GM21367 (cell line): ENCODE data around the gene EXOC3.
"Not testable (repeated sequence)": the region's sequence is repeated elsewhere in the genome, so short reads cannot be mapped to it uniquely, and the experiment has no call there.

Source experiments
- ATAC-seq: cut with Tn5 transposase; IDR thresholded peaks from one replicate; pipeline ENCODE4 v1.9.1; 2021; ENCODE audit not compliant: unreplicated experiment

The EXOC3 gene

DNA sequence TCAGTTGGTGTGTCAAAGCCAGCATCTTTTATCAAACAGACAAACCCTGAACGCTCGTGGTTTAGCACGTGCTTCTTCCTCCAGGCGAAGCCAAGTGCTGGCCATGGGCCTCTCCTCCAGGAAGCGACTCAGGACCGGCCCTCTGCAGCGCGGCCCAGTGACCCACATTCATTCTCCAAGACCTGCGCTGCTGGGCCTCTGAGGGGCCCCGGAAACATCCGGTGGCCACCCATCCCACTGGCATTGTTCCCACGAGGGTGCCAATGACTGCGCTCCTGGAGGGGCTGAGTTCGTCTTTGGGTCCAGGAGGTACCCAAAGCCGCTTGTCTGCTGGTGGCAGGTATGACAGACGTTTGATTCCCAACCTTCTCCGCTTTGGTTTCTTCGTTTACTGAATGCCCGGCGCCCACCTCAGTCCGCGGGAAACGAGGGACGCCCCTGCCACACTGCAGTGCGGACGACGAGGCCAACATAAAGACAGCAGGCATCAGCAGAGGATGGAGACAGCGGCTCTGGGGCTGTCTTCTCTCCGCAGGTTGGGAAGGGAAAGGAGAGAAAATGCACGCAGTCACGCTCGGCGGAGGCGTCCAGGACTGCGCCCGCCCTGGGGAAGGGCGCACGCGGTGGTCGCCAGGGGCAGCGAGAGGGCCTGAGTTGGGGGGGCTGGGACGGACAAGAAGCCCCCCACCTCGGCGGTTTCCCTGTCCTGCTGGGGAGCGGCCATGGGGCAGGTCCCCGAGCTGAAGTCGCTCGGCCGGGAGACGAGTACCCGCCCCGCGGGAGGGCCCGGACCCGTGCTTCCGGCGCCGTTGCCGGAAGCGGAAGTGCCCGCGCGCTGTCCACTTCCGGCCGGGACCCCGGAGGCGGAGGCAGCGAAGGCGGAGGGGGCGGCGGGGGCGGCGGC, at the start of gene EXOC3:
Gene EXOC3, plus strand, starts transcription at position 842 of the 904 bp plus-strand sequence. CDS start 3,030 bp downstream, outside the sequence.
- peak; percentile 69 for ATAC-seq

DNA sequence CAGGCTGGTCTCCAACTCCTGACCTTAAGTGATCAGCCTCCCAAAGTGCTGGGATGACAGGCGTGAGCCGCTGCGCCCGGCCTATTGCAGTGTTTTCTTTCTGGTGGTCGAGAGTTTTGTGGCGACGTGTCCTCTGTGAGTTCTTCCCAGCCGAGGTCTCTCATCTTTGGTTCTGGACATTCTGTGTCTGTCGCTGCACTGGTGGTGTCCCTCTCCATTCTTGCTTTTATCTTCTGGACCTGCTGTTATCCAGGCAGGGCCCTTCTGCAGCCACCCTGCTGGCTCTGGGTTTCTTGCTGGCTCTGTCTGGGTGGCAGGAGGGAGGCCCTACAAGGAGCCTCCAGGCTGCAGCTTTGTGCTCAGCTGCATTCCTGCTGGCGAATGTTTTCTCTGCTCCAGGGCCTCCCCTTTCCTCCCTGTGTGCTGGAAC, 49.1 kb upstream of the EXOC3 start:
- ATAC-seq = no peak

DNA sequence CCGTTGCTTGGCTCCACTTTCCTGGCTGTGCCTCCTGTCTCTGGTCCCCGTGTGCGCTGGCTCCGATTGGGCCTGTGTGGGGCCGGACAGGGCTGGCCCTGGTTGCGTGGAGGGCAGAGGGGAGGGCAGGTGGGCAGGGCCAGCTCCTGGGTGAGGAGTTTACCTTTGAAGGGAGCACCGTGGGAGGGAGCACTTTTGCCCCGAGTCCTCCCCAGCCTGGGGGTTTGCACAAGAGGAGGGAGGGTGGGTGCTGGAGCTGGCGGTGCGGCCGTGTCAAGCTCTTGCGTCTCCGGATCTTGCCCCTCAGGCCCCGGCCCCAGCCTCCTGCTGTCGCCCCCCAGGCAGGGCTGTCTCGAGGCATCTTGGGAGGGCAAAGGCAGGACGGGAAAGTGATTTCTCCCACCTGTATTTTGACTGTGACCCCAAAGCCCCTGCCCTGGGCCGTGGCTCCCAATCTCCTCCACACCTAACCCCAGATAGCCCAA, 48.3 kb upstream of the EXOC3 start:
- ATAC-seq = no peak

DNA sequence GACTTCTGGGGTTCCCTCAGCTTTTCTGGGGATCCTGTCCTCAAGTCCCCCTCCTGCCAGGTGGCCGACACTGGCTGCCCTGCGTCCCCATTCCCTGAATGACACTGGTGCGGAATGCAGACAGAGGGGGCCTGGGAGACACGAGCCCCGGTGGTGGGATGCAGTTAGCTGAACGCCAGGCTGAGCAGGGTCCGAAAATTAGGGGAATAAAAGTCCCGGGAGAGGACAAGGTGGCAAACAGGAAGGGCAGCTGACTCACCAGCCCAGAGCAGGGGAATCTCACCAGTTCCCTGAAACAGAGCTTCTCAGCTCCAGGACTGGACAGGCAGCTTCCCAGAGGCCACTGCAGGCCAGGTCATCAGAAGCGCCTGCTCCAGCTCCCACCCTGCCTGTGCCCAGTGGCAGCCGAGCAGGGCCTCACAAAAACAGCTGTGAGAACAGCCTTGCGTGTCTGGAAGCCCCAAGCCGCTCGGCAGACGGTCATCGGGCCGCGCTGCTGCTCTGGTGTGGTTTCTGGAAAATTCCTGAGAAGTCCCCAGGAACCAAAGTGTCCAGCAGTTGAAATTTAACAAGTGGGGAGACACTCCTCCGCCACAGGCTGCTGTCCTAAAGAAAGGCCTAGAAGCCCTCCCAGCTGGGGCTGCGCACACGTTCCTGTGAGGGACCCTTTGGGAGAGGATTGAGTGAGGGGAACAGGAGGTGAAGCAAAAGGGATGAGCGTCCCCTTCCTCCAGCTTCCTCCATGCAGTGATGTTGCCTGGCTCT, 47.6 kb upstream of the EXOC3 start:
- ATAC-seq = no peak

DNA sequence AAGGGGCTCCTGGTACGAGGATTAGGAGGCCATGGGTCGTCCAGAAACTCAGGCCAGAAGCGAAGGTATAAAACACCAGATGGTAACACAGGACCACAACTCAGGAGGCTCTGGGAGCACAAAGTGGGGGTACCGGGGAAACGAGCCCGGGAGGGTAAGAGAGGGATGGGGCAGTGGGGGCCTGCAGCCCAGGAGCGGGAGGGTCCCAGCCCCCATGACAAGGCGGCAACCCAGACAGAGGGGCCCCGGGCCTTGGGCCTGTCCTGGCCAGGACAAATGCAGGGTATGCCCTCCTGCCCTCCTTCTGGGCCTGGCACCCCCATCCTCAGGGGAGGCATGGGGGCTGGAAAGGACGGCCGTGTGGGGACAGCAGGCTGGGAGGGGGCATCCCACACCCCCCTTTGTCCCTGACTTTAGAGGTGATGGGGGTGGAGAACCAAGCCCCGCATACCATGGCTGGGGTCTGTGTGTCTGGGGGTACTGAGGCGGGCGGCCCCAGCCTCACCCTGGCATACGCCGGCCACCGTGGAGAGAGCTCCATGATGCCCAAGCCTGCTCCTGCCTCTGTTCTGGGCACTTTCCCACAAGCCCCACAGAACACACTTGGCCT, 47.0 kb upstream of the EXOC3 start:
- no peak for ATAC-seq

DNA sequence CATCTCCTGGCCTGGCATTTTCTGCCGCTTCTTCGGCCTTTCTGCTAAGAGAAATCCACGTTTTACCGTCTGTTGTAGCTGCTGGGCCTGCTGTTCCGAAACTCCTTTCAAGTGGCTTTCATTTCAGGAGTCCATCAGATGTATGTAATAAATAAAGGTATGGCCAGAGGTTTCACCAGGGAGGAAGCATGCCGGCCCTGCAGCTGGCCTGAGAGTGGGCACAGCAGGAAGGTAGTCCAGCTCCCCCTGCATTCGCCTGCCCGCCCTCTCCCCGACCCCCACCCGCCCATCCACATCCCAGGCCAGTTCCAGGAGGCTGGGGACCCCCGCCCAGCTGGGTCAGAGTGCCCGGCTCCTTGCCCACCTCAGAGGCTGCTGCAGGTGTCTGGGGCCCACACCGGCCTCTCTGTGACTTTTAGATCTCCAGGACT, 46.4 kb upstream of the EXOC3 start:
- no peak for ATAC-seq

DNA sequence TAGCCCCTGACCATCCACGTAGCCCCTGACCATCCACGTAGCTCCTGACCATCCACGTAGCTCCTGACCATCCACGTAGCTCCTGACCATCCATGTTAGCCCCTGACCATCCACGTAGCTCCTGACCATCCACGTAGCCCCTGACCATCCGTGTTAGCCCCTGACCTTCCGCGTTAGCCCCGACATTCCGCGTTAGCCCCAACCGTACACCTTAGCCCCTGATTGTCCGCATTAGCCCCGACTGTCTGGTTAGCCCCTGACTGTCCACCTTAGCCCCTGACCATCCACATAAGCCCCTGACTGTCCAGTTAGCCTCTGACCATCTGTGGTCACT, 44.9 kb upstream of the EXOC3 start:
- ATAC-seq = not testable (repeated sequence)

DNA sequence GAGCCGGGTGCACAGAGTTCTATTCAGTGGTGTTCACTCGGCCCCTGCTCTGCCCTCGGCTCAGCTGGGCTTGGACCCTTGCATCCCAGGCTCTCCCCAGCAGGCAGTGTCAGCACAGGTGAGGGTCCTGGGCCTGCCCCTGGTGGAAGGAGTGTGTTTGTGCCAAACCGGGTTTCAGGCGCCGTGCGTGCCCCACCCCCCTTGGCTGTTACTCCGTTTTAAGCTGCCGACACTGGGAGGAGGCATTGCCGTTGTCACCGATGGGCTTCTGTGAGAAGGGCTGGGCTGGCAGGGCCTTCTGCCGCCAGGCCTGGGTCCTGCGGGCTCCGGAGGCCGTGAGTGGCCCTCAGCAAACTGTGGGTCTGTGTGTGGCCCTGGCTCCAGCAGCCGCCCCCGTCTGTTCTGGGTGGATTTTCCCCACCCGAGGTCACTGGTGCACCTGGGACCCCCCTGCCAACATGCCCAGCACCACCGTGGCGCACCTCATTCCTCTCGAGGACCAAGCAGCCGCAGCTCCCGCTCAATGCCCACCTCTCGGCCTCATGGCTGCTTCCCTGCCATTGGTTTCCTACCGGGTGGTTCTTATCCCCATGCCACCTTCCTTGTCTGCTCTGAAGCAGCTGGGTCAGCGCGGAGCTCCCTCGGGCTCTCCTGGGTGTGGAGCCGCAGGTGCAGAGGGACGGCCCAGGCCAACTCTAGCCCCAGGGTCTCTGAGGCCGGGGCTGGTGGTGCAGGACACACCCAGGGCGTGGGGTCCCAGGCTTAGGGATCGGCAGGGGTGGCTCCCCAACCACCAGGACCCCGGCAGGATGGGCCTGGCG, 44.3 kb upstream of the EXOC3 start:
- no peak for ATAC-seq

DNA sequence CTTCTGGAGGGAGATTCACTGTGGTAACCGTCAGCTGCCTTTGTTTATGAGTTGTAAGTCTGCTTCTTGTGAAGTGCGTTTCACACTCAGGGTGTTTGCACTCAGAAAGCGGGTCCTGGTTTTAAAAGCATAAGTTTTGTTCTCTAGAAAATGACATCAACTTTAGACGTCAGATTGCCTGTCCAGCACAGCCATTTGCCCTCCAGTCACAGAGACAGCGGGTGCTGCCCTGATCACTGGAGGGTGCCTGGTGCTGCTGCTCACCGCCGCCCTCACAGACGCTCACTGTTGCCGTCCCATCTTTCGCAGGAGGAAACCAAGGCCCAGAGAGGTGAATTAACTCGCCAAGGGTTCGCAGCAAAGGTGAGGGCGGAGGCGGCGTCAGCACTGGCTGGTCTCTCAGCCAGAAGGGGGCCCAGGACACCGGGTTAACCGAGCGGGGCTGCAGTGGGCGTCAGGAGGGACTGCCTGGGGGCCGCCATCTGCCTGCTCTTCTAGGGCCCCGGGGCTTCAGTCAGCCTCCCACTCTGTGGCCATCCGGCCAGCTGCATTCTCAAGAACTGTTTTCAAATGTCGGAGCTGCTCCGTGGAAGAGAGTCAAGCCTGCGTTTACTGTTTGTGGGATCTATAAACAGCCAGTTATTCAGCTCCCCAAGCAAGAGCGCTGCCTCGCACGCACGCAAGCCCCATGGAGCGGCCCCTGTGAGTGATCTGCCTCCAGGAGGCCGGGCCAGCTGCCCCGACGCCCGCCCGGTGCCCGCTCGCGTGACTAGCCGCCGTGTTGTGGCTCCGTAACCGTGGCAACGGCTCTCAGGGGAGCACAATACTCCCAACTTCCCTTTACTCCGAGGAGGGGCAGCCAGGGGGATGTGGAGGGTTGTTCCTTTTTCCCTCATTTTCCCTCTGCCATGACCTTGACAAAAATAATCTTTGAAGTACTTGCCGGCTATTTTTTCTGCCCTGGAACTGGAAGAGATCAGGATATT, 43.4 kb upstream of the EXOC3 start:
- ATAC-seq = peak; percentile 51

DNA sequence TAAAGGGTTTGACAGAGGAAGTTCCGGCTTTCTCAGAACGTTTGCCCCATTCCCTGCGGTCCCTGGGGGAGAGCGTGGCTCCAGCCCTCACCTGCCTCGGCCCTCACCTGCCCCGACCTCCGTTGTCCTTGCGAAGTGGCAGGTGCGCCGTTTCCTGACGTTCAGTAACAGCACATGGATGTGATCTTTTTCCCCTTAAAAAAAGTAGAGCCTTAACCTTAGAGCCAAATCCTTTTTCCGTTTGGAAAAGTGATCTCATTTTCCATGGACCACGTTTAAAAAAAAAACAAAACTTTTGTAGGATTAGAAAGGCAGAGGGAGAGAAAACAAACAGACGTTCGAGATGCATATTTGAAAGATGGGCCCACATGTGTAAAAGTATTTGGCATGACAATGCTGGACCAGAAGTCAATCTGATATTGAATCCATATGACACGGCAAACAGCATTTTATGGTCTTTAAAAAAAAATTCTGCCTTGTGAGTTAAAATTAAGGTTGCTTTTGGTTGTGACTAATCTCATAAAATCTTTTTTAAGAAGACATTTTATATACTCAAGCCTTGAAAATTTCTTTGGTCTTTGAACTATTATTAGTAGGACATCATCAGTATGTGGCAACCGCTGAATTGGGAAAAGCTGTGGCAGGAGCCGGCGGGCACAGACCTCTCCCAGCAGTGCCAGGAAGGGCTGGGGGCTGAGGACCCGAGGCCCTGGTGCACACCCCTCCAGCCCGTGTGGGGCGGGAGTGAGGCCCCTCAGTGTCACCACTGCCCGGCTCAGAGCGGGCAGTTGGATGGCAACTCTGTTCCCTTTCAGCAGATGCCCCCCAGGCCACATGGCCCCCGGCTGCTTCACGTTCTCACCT, 42.5 kb upstream of the EXOC3 start:
- ATAC-seq = peak; percentile 13

DNA sequence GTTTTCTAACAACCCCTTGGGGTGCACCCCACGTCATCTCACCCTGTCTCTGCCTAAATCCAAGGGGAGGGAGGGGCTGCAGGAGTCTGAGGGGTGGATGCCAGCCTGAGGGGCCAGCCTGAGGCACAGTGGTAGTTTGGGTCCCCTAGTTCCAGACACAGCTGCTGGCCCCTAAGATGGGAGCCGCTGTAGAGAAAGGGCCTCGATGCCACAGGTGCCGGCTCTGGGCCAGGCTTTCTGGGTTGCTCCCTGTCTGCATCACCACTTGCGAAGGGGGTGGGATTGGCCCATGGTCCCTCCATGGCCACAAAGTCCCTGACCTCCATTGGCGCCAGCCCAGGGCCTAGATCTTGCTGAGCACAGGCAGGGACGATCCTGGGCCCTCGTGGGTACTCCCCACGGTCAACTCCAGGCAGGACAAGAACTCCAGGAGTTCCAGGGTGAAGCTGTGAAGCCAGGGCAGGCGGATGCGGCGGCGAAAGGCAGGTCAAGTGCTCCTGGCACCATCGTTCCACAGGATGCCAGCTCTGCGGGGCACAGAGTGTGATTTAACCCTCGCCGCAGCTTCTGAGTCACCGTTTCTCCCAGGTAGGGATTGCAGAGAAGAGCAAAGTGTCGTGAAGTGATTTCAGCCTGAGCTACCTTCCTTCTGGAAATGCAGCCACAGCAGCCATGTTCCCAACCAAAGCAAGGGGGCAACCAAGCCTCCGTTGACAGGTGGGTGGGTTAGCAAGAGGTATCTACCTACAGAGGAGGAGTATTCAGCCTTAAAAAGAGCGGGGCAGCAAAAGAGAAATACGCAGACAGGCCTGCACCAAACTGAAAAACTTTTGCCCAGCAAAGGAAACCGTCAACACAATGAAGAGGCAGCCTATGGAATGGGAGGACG, 41.6 kb upstream of the EXOC3 start:
- no peak for ATAC-seq

DNA sequence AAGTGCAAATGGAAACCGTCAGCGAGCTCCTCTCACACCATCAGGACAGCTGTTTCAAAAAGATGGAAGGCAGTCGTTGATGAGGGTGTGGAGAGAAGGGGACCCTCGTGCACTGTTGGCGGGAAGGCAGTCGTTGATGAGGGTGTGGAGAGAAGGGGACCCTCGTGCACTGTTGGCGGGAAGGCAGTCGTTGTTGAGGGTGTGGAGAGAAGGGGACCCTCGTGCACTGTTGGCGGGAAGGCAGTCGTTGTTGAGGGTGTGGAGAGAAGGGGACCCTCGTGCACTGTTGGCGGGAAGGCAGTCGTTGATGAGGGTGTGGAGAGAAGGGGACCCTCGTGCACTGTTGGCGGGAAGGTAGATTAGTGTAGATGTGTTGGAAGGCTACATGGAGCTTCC, 40.8 kb upstream of the EXOC3 start:
- ATAC-seq = not testable (repeated sequence)

DNA sequence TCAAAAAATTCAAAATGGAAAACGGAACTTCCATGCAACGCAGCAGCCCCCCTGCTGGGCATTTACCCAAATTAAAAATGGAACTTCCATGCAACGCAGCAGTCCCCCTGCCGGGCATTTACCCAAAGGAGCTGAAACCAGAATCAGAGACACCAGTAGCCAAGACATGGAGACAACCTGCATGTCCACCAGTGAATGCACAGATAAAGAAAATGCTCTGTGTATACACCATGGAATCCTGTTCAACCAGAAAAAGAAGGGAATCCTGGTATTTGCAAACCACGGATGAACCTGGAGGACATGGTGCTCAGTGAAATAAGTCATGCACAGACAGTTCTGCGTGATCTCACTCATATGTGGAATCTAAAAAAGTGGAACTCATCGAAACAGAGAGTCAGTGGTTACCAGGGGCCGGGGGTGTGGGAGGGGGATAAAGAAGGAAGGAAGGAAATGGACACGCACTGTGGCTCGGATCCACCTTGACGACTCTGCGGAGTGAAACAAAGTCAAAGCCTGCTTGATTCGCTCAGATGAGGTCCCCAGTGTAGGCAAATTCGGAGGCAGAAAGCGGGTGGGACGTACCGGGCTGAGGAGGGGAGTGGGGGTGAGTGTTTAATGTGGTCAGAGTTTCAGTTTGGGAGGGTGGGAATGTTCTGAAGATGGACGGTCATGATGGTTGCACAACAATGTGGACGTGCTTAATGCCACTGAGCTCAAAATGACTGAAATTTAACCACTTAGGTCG, 40.2 kb upstream of the EXOC3 start:
- peak; percentile 66 for ATAC-seq

DNA sequence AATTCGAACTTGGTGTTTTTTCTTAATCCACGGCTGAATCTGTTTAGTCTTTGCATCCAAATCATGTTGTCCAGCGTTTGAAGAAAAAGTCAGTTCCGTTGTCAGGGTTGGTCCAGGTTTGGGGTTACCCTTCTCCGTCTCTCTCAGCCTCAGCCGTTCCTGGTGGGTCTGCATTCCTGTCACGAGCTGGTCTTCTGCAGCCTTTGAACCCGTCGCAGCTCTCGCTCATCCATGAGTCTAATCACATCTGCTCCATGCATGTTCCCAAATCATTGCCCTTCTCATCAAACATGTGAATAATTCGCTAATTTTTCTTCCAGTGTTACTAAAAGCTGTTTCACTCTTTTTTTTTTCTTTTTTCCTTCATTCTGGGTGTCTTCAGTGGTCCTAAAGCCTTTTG, 39.0 kb upstream of the EXOC3 start:
- ATAC-seq = no peak

DNA sequence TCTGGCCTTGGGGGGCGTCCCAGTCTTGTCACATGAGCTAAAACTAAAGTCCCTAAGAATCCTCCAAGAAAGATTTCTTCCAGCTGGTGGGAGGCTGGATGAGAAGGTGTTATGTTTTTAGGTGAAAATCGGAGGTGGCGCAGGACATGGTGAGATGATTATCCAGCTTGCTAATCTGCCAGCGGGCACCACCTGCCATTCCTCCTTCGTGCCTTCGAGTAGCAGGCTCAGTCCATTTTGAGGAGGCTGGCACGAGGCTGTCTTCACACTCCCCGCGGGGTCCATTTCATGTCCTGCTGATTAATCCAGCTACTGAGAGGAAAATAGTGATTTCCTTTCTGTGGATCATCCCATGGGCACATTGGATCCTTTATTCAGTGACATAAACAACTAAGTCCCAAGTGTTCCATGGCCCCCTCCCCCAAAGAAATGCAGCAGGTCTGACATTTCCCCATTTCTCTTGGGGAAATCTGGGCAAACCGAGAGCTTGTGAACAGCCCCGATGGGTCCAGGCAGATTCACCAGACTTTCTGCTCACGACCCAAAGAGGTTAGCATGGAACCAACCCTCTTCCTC, 38.2 kb upstream of the EXOC3 start:
- no peak for ATAC-seq

DNA sequence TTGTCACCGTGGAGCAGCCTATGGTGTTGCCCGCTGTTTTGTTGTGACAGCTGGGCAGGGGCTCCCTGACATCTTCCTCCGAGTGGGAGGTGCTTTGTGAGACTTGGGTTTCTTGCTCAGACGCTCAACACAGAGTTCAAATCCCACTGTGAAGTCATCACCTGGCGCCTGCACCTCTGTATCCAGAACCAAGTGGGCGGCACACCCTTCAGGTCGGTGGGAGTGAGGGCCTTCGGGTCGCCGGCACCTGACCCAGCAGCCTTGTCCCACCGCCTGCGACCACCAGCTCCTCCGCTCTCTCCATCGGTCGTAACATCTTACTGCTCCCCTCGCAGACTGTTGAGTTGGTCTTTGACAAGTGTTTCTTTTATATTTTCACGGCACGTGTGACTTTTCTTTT, 37.6 kb upstream of the EXOC3 start:
- ATAC-seq = no peak

DNA sequence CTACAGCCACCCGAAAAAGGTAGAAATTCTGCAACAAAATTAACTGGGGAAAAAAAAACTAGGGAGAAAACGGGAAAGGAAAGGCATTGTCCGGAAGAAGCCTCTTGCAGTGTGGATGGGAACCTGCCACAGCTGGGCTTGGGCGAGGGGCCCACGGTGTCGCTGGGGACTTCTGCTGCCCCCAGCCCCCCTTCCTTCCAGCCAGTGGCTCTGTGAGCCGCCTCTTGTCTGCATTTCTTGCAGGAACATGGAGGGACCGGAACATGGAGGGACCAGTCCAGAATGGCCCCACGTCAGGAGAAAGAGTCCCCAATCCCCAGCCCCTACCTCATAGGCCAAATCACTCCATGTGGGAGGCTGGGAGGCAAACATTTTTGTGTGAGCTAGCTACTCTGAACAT, 36.9 kb upstream of the EXOC3 start:
- no peak for ATAC-seq
